Measurements from ENCODE around the gene SEC22C. TPM values are rescaled to one million over a fixed set of nuclear protein-coding genes. Genes with fewer than 3 reads are reported as not detected.

The SEC22C gene
- polyA plus RNA-seq, 1 donor (not counting 4 experiments of a cell fraction or from before 2014, with no cell fraction given) = 58.4 TPM

DNA sequence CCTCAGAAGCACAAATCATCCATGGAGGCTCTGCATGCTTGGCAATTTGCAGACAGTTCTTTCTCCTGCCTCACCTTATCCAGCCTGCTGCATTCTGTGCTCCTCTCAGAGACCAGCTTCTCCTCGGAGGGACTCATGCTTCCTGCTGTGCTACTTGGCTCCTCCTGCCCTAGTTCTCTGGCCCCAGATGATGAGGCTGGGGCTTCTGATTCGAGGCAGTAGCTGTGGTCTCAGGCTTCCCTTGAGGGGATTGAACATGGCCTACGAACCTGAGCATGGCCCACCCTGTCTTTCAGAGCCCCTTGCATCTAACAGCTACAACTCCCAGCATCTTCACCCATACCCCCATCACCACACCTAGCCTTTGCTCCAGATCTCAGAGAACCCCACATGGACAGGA is 72.7 kb downstream of the SEC22C start:
- Histone ChIP-seq H3K4me3 (ENCODE audit: control insufficient read depth in 2 of 3, extremely low read depth in 1 of 3, insufficient read depth in 2 of 3, low read depth in 1 of 3, low read length in 3 of 3) (no peak overlapping the region), H2AFZ (ENCODE audit: control insufficient read depth, low read length) (no peak overlapping the region)

GRCh38 chr3:42508562-42508961 is 73.2 kb downstream of the SEC22C start:
- Histone ChIP-seq H2AFZ (ENCODE audit: control insufficient read depth, low read length) (no peak overlapping the region), H3K79me2 (ENCODE audit: control insufficient read depth, insufficient read depth, low read length) (no peaks in the 10 kb centered on the region), H3K27ac (ENCODE audit: control insufficient read depth, insufficient read depth, low read length) (no peak overlapping the region), H3K9ac (ENCODE audit: control insufficient read depth, extremely low read depth, insufficient read depth, low read length) (no peak overlapping the region), H4K20me1 (ENCODE audit: control insufficient read depth, extremely low read depth, insufficient read depth, low read length) (no peaks in the 10 kb centered on the region), H3K9me1 (ENCODE audit: control insufficient read depth, extremely low read depth, insufficient read depth, low read length) (no peaks in the 10 kb centered on the region), H3K4me3 (ENCODE audit: control insufficient read depth in 2 of 3, extremely low read depth in 1 of 3, insufficient read depth in 2 of 3, low read depth in 1 of 3, low read length in 3 of 3) (no peak overlapping the region), H3K4me1 (ENCODE audit: control insufficient read depth, extremely low read depth, insufficient read depth, low read length) (peaks cover 4% of the 10 kb centered on the region), H3K36me3 (ENCODE audit: control insufficient read depth in 2 of 2, extremely low read depth in 1 of 2, insufficient read depth in 2 of 2, low read length in 2 of 2) (no peaks in the 10 kb centered on the region), H3K9me3 (ENCODE audit: control insufficient read depth, low read depth, low read length) (no peaks in the 10 kb centered on the region), H3K4me2 (ENCODE audit: control insufficient read depth, extremely low read depth, insufficient read depth, low read depth, low read length) (no peak overlapping the region), H3K27me3 (ENCODE audit: control insufficient read depth, extremely low read depth, insufficient read depth, low read length) (no peaks in the 10 kb centered on the region)
- DNase-seq (ENCODE audit: low read depth, low spot score) (no peak), FAIRE-seq (no peak)
- no peak for TF ChIP-seq CTCF (optimal IDR thresholded peaks at IDR 0.05 in 1 of 3, IDR thresholded peaks at IDR 0.05 in 1 of 3, conservative IDR thresholded peaks at IDR 0.05 in 1 of 3; ENCODE audit: extremely low read depth in 1 of 3, insufficient read depth in 2 of 3, low read length in 3 of 3)
- no peak for TF ChIP-seq EZH2 (IDR thresholded peaks at IDR 0.05; ENCODE audit: low read length)
- dilution Hi-C loops (cut with MboI; ENCODE audit: extremely low pct_ligation_motif_present, low sequenced_read_pairs) = no loop called here

More for the DNA sequence above, 72.7 kb downstream of the SEC22C start:
- DNase-seq (ENCODE audit: low read depth, low spot score) = no peak
- no peak for TF ChIP-seq EZH2 (IDR thresholded peaks at IDR 0.05; ENCODE audit: low read length)
- TF ChIP-seq CTCF (optimal IDR thresholded peaks at IDR 0.05 in 1 of 3, IDR thresholded peaks at IDR 0.05 in 1 of 3, conservative IDR thresholded peaks at IDR 0.05 in 1 of 3; ENCODE audit: extremely low read depth in 1 of 3, insufficient read depth in 2 of 3, low read length in 3 of 3) = no peak
- Histone ChIP-seq H3K9me3 (ENCODE audit: control insufficient read depth, low read depth, low read length) (no peaks in the 10 kb centered on the region), H3K4me2 (ENCODE audit: control insufficient read depth, extremely low read depth, insufficient read depth, low read depth, low read length) (no peak overlapping the region), H3K79me2 (ENCODE audit: control insufficient read depth, insufficient read depth, low read length) (no peaks in the 10 kb centered on the region), H3K9me1 (ENCODE audit: control insufficient read depth, extremely low read depth, insufficient read depth, low read length) (no peaks in the 10 kb centered on the region), H4K20me1 (ENCODE audit: control insufficient read depth, extremely low read depth, insufficient read depth, low read length) (no peaks in the 10 kb centered on the region), H3K36me3 (ENCODE audit: control insufficient read depth in 2 of 2, extremely low read depth in 1 of 2, insufficient read depth in 2 of 2, low read length in 2 of 2) (no peaks in the 10 kb centered on the region), H3K9ac (ENCODE audit: control insufficient read depth, extremely low read depth, insufficient read depth, low read length) (no peak overlapping the region), H3K27me3 (ENCODE audit: control insufficient read depth, extremely low read depth, insufficient read depth, low read length) (no peaks in the 10 kb centered on the region), H3K27ac (ENCODE audit: control insufficient read depth, insufficient read depth, low read length) (no peak overlapping the region), H3K4me1 (ENCODE audit: control insufficient read depth, extremely low read depth, insufficient read depth, low read length) (peaks cover 4% of the 10 kb centered on the region)
- no peak for FAIRE-seq
- dilution Hi-C loops (cut with MboI; ENCODE audit: extremely low pct_ligation_motif_present, low sequenced_read_pairs) = no loop called here

Data from keratinocyte (primary cell).